Panc1 (cell line): ENCODE data around the gene GPX7.

Experiments
- CTCF ChIP-seq: fragments of 450-650 bp; IDR thresholded peaks from 2 replicates; pipeline ENCODE4 v1.5.1; 2017; ENCODE audit warnings: mild to moderate bottlenecking
- POLR2AphosphoS5 ChIP-seq: IDR thresholded peaks from 2 replicates; pipeline ENCODE4 v1.6.1; 2012; ENCODE audit warnings: mild to moderate bottlenecking, low read depth, low read length, moderate library complexity
- REST ChIP-seq, 2 experiments: IDR thresholded peaks; 2 replicates each; pipeline ENCODE4 v1.6.1; 2011 to 2012; ENCODE audit warnings: low read depth in 2 of 2, control low read depth in 1 of 2, low read length in 1 of 2, mild to moderate bottlenecking in 1 of 2, moderate library complexity in 1 of 2; ENCODE audit not compliant: insufficient read depth in 1 of 2
- SIN3A ChIP-seq: IDR thresholded peaks from 2 replicates; pipeline ENCODE4 v1.6.1; 2012; ENCODE audit warnings: low read depth, mild to moderate bottlenecking, low read length, moderate library complexity, borderline replicate concordance; ENCODE audit not compliant: insufficient read depth
- TCF7L2 ChIP-seq: IDR thresholded peaks from 2 replicates; pipeline ENCODE4 v1.6.1; 2011; ENCODE audit warnings: mild to moderate bottlenecking, low read depth, low read length, inconsistent platforms

- TF ChIP-seq POLR2AphosphoS5 (no peak), CTCF (no peak), REST (IDR thresholded peaks at IDR 0.05; ENCODE audit: insufficient read depth in 1 of 2, low read depth in 2 of 2, low read length in 1 of 2) (no peak), SIN3A (no peak), TCF7L2 (no peak)
These were observed 55.5 kb downstream of the GPX7 start for GRCh38 chr1:52657702-52658101.
